ENCODE data around the gene PSMD8. TPM values are rescaled to one million over a fixed set of nuclear protein-coding genes. Genes with fewer than 3 reads are reported as not detected.
A peak's percentile ranks its signal among the peaks of the same experiment; 100 is the strongest.
"Not testable (repeated sequence)": the region's sequence is repeated elsewhere in the genome, so short reads cannot be mapped to it uniquely, and the experiment has no call there.

Gene PSMD8
- polyA plus RNA-seq, 1 donor = 138 TPM

DNA sequence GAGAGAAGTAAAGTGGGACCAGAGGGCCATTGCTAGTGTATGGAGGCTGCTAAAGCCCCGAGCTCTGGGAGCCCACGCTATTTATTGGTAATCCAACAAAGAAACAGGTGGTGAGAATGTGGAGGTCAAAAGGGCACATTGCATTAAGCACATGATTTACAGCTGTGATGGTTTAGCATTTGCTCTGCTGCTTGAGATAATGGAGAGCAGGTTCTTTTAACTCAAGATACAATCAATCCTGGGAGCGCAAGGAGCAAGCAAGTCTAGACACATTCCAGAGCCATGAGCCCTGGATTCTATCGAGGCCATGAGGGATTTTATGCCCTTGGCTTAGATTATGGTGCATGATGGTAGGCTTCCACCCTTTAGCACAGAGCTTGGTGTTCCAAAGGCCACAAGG, 35.4 kb upstream of the PSMD8 start:
- not testable (repeated sequence) for H3K36me3 ChIP-seq (ENCODE audit: control insufficient read depth, insufficient read depth, low read length); H3K4me3 ChIP-seq (ENCODE audit: low read length); H3K4me1 ChIP-seq (ENCODE audit: control insufficient read depth, insufficient read depth, low read length); H3K9me3 ChIP-seq (ENCODE audit: control insufficient read depth, low read depth, low read length); H3K27ac ChIP-seq (ENCODE audit: low read length); H3K27me3 ChIP-seq (ENCODE audit: control insufficient read depth, insufficient read depth, low read length)
- DNase-seq = peak; percentile 50 to 73
- WGBS (ENCODE audit: insufficient coverage, low lambda C conversion rate) = no CpG with 5 or more reads among the region's 4 CpGs

DNA sequence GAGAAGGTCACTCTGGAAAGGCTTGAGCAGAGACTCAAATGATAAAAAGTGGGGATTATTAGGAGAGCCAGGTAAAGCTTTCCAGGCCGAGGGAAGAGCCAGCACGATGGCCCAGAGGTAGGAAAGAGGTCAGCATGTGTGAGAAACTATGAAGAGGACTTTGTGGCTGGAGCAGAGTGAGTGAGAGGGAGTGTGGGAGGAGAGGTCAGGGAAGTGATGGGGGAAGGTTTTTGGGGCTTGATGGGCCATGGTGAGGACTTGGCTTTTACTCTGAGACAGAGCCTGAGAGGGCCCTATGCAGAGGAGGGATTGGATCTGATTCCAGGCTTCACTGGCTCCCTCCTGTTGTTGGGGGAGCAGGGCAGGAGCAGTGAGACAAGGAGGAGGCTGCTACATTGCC, 33.4 kb upstream of the PSMD8 start:
- Histone ChIP-seq H3K36me3 (ENCODE audit: control insufficient read depth, insufficient read depth, low read length) (peaks cover 2% of the 10 kb centered on the region), H3K9me3 (ENCODE audit: control insufficient read depth, low read depth, low read length) (no peaks in the 10 kb centered on the region), H3K4me3 (ENCODE audit: low read length) (no peak overlapping the region), H3K4me1 (ENCODE audit: control insufficient read depth, insufficient read depth, low read length) (peaks cover 10% of the 10 kb centered on the region), H3K27me3 (ENCODE audit: control insufficient read depth, insufficient read depth, low read length) (no peaks in the 10 kb centered on the region), H3K27ac (ENCODE audit: low read length) (no peak overlapping the region)
- no CpG with 5 or more reads among the region's 2 CpGs for WGBS (ENCODE audit: insufficient coverage, low lambda C conversion rate)
- no peak for DNase-seq

DNA sequence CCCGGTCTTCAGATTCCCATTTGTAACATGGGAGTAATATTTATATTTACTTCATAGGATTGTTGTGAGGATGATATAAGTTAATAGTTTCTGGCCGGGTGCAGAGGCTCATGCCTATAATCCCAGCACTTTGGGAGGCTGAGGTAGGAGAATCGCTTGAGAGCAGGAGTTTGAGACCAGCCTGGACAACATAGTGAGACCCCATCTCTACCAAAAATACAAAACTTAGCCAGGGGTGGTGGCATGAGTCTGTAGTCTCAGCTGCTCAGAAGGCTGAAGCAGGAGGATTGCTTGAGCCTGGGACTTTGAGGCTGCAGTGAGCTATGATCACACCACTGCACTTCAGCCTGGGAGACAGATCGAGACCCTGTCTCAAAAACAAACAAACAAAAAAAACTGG, 27.5 kb upstream of the PSMD8 start:
- Histone ChIP-seq H3K36me3 (ENCODE audit: control insufficient read depth, insufficient read depth, low read length) (peaks cover 2% of the 10 kb centered on the region), H3K27ac (ENCODE audit: low read length) (no peak overlapping the region), H3K4me3 (ENCODE audit: low read length) (no peak overlapping the region), H3K9me3 (ENCODE audit: control insufficient read depth, low read depth, low read length) (no peaks in the 10 kb centered on the region), H3K27me3 (ENCODE audit: control insufficient read depth, insufficient read depth, low read length) (no peaks in the 10 kb centered on the region), H3K4me1 (ENCODE audit: control insufficient read depth, insufficient read depth, low read length) (no peaks in the 10 kb centered on the region)
- WGBS (ENCODE audit: insufficient coverage, low lambda C conversion rate) = no CpG with 5 or more reads among the region's 4 CpGs
- no peak for DNase-seq

DNA sequence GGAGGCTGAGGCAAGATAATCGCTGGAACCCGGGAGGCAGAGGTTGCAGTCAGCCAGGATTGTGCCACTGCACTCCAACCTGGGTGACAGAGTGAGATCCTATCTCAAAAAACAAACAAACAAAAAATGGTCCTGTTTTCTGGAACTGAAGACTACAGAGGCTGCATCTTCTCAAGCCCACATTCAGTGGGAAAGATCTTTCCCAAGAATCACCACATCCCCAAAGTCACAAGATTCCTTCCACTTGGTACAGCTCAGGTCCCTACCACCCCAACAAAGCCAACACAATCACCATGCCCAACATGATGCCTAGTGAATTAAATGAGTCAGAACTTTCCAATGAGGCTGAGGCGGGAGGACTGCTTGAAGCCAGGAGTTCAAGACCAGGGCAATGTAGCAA, 23.5 kb upstream of the PSMD8 start:
- Histone ChIP-seq H3K27me3 (ENCODE audit: control insufficient read depth, insufficient read depth, low read length) (peaks cover 8% of the 10 kb centered on the region), H3K4me3 (ENCODE audit: low read length) (no peak overlapping the region), H3K9me3 (ENCODE audit: control insufficient read depth, low read depth, low read length) (no peaks in the 10 kb centered on the region), H3K36me3 (ENCODE audit: control insufficient read depth, insufficient read depth, low read length) (no peaks in the 10 kb centered on the region), H3K4me1 (ENCODE audit: control insufficient read depth, insufficient read depth, low read length) (no peaks in the 10 kb centered on the region), H3K27ac (ENCODE audit: low read length) (no peak overlapping the region)
- DNase-seq = no peak
- no CpG with 5 or more reads among the region's 3 CpGs for WGBS (ENCODE audit: insufficient coverage, low lambda C conversion rate)

DNA sequence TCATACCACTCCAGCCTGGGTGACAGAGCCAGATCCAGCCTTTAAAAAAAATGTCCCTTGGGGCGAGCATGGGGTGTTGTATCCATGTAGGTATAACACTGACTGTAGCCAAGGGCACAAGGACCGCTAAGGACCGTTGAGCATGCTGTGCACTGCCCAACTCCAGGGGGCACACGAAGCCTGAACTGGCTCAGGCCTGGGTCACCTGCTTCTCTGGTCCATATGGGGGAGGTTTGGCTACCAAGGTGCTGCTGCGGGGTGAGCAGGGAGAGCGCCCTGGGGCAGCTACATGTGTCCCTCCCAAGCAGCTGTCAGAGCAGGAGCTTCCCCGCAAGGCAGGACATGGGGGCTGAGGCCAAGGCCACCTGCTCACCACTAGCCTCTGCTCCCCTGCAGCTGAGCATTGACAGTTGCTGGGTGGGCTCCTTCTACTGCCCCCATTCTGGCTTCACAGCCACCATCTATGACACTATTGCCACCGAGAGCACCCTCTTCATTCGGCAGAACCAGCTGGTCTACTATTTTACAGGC, 22.4 kb upstream of the PSMD8 start:
- Histone ChIP-seq H3K9me3 (ENCODE audit: control insufficient read depth, low read depth, low read length) (no peaks in the 10 kb centered on the region), H3K27ac (ENCODE audit: low read length) (no peak overlapping the region), H3K27me3 (ENCODE audit: control insufficient read depth, insufficient read depth, low read length) (peaks cover 17% of the 10 kb centered on the region), H3K4me1 (ENCODE audit: control insufficient read depth, insufficient read depth, low read length) (no peaks in the 10 kb centered on the region), H3K36me3 (ENCODE audit: control insufficient read depth, insufficient read depth, low read length) (no peaks in the 10 kb centered on the region), H3K4me3 (ENCODE audit: low read length) (no peak overlapping the region)
- DNase-seq = no peak
- no CpG with 5 or more reads among the region's 9 CpGs for WGBS (ENCODE audit: insufficient coverage, low lambda C conversion rate)

DNA sequence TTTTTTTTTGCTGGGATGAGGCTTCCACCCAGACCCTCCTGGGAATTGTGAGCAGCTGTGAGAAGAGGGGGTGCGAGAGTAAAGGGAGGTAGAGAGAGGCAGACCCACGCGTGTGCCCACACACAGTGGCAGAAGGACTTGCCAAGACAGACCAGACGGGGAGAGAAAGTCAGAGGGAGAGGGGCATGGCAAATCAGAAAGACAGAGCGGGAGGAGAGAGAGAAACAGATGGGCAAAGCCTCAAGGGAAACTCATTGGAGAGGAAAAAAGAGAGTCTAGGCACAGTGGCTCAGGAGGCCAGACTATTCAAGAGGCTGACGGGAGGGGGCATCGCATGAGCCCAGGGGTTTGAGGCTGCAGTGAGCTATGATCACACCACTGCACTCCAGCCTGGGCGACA, 21.8 kb upstream of the PSMD8 start:
- Histone ChIP-seq H3K27ac (ENCODE audit: low read length) (no peak overlapping the region), H3K9me3 (ENCODE audit: control insufficient read depth, low read depth, low read length) (no peaks in the 10 kb centered on the region), H3K4me3 (ENCODE audit: low read length) (no peak overlapping the region), H3K36me3 (ENCODE audit: control insufficient read depth, insufficient read depth, low read length) (no peaks in the 10 kb centered on the region), H3K4me1 (ENCODE audit: control insufficient read depth, insufficient read depth, low read length) (no peaks in the 10 kb centered on the region), H3K27me3 (ENCODE audit: control insufficient read depth, insufficient read depth, low read length) (peaks cover 21% of the 10 kb centered on the region)
- 83% methylated on average over 1 of the region's 8 CpGs for WGBS (ENCODE audit: insufficient coverage, low lambda C conversion rate)
- no peak for DNase-seq

DNA sequence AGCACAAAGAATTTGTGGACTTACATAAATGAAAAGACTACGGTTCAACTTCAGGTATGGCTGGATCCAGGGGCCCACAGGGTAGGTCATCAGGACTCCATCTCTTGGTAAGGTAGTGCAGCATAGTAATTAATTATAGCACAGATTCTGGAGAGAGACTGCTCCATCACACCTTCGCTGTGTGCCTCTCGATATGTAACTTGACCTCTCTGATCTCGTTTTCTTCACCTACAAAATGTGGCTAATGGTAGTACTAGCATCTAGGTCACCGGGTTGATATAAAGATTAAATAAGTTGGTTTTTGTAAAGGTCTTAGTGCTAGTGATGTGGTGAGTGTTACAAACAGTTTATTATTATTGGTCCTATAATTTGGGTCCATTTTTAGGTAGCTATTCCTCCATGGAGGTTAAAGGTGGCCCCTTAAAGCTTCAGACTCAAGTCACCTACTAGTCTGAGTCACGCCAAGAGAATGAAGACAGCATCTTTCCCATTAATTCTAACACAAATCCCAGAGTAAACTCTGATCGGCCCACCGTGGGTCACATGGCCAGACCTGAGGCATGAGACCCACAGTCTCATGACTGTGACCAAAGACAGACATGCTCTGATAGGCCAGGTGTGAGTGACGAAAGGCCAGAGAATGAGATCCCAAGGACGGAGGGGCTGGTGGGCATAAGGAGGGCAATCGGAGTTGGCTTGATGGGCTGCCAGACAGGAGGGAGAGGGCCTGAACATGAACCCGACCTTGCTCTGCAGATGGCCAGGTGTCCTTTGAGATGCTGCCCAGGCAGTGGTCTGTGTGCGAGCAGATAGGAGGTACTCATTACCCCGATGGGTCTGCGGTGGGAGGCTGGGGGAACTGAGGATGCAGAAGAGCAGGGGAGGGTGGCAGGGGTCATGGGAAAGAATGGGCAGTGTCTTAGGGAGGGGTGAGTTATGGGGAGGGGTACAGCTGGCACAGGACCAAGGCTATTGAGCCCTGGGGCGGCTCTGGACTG, 18.3 kb upstream of the PSMD8 start:
- Histone ChIP-seq H3K4me3 (ENCODE audit: low read length) (no peak overlapping the region), H3K27me3 (ENCODE audit: control insufficient read depth, insufficient read depth, low read length) (peaks cover 51% of the 10 kb centered on the region), H3K27ac (ENCODE audit: low read length) (no peak overlapping the region), H3K36me3 (ENCODE audit: control insufficient read depth, insufficient read depth, low read length) (no peaks in the 10 kb centered on the region), H3K4me1 (ENCODE audit: control insufficient read depth, insufficient read depth, low read length) (no peaks in the 10 kb centered on the region), H3K9me3 (ENCODE audit: control insufficient read depth, low read depth, low read length) (no peaks in the 10 kb centered on the region)
- WGBS (ENCODE audit: insufficient coverage, low lambda C conversion rate) = 87% methylated on average over 5 of the region's 16 CpGs
- no peak for DNase-seq

DNA sequence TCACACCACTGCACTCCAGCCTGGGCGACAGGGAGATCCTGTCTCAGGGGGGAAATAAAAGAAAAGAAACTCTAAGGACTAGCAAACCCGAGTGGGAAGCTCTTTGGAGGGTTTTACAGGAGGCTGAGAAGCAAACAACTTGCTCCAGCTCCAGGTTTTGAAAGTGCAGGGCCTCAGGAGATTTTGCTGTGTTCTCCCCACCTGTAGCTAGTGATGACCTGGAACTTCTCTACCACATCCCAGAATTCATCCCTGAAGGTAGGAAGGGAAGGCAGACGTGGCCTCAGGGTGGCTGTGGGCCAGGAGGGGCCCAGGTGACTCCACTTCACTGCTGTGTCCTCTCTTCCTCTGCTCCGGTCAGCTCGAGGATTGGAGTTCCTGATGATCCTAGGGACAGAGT, 16.3 kb upstream of the PSMD8 start:
- WGBS (ENCODE audit: insufficient coverage, low lambda C conversion rate) = no CpG with 5 or more reads among the region's 5 CpGs
- Histone ChIP-seq H3K4me3 (ENCODE audit: low read length) (no peak overlapping the region), H3K27me3 (ENCODE audit: control insufficient read depth, insufficient read depth, low read length) (peaks cover 61% of the 10 kb centered on the region), H3K36me3 (ENCODE audit: control insufficient read depth, insufficient read depth, low read length) (no peaks in the 10 kb centered on the region), H3K9me3 (ENCODE audit: control insufficient read depth, low read depth, low read length) (no peaks in the 10 kb centered on the region), H3K27ac (ENCODE audit: low read length) (no peak overlapping the region), H3K4me1 (ENCODE audit: control insufficient read depth, insufficient read depth, low read length) (peaks cover 8% of the 10 kb centered on the region)
- no peak for DNase-seq

DNA sequence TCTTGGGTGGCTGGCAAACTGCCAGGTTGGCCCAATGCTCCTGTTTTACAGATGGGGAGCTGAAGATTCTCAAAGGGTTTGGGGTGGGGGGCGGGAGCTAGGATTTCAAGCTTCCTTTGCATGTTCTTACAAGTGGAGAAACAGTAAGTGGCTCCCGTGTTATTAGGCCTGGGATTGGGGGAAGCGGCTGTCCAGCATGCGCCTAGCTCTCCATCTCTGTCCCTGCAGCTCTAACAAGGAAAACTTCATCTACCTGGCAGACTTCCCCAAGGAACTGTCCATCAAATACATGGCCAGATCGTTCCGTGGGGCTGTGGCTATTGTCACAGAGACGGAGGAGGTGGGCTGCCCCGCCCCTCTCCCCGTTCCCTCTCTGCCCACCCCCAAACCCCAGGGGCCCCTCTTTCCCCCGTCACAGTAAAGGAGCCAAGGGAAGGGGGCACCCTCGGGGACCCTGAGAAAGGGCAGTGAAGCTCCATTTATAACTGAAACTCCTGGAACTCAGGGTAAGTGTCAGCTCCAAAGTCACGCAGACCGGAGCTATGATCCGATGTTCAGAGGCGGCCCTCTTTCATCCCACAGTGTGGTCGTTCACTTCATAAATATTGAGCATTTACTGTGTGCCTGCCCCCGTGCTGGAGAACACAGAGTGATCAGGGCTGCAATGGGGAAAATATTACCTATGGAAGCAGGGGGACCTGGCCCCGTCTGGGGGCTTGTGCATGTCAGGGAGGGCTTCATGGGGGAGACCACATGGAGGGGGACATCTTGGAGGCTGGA, 14.9 kb upstream of the PSMD8 start:
- Histone ChIP-seq H3K27ac (ENCODE audit: low read length) (no peak overlapping the region), H3K4me1 (ENCODE audit: control insufficient read depth, insufficient read depth, low read length) (peaks cover 9% of the 10 kb centered on the region), H3K9me3 (ENCODE audit: control insufficient read depth, low read depth, low read length) (peaks cover under 1% of the 10 kb centered on the region), H3K4me3 (ENCODE audit: low read length) (no peak overlapping the region), H3K36me3 (ENCODE audit: control insufficient read depth, insufficient read depth, low read length) (no peaks in the 10 kb centered on the region), H3K27me3 (ENCODE audit: control insufficient read depth, insufficient read depth, low read length) (peaks cover 60% of the 10 kb centered on the region)
- DNase-seq = no peak
- no CpG with 5 or more reads among the region's 18 CpGs for WGBS (ENCODE audit: insufficient coverage, low lambda C conversion rate)

DNA sequence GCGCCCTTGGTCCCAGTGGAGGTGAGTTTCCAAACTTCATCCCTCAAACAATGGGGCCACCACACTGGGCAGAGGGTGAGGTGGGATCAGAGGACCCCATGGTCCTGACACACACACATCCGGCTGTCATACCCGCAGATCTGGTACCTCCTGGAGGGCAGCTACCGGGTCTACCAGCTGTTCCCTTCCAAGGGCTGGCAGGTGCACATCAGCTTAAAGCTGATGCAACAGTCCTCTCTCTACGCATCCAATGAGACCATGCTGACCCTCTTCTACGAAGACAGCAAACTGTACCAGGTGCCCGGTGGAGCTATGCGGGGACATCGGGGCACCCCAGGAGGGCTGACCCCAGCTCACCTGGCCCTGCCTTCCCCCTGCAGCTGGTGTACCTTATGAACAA, 14.0 kb upstream of the PSMD8 start:
- Histone ChIP-seq H3K27me3 (ENCODE audit: control insufficient read depth, insufficient read depth, low read length) (peaks cover 56% of the 10 kb centered on the region), H3K9me3 (ENCODE audit: control insufficient read depth, low read depth, low read length) (peaks cover 4% of the 10 kb centered on the region), H3K4me3 (ENCODE audit: low read length) (no peak overlapping the region), H3K27ac (ENCODE audit: low read length) (no peak overlapping the region), H3K36me3 (ENCODE audit: control insufficient read depth, insufficient read depth, low read length) (no peaks in the 10 kb centered on the region), H3K4me1 (ENCODE audit: control insufficient read depth, insufficient read depth, low read length) (peaks cover 9% of the 10 kb centered on the region)
- whole genome bisulfite sequencing (ENCODE audit: insufficient coverage, low lambda C conversion rate) = no CpG with 5 or more reads among the region's 9 CpGs
- no peak for DNase-seq

All from large intestine (tissue), 3 donors.